ENCODE measurements around the gene POC1B. TPM values are rescaled to one million over a fixed set of nuclear protein-coding genes. Genes with fewer than 3 reads are reported as not detected.

POC1B gene
- polyA plus RNA-seq, 1 donor (not counting 4 experiments of a cell fraction or from before 2014, with no cell fraction given), result 16.4 TPM

- FAIRE-seq (no peak), DNase-seq (ENCODE audit: low read depth, low spot score) (no peak)
- no peaks in the 10 kb centered on the region for H4K20me1 ChIP-seq (ENCODE audit: control insufficient read depth, extremely low read depth, insufficient read depth, low read length)
- no peaks in the 10 kb centered on the region for H3K36me3 ChIP-seq (ENCODE audit: control insufficient read depth in 2 of 2, extremely low read depth in 1 of 2, insufficient read depth in 2 of 2, low read length in 2 of 2)
- H3K4me1 ChIP-seq (ENCODE audit: control insufficient read depth, extremely low read depth, insufficient read depth, low read length), result peaks cover 1% of the 10 kb centered on the region
- no peak overlapping the region for H3K27ac ChIP-seq (ENCODE audit: control insufficient read depth, insufficient read depth, low read length)
- no peak overlapping the region for H3K4me3 ChIP-seq (ENCODE audit: control insufficient read depth in 2 of 3, extremely low read depth in 1 of 3, insufficient read depth in 2 of 3, low read depth in 1 of 3, low read length in 3 of 3)
- H3K9ac ChIP-seq (ENCODE audit: control insufficient read depth, extremely low read depth, insufficient read depth, low read length), result no peak overlapping the region
- TF ChIP-seq EZH2 (IDR thresholded peaks at IDR 0.05; ENCODE audit: low read length), result no peak
- TF ChIP-seq, protein P1, sequence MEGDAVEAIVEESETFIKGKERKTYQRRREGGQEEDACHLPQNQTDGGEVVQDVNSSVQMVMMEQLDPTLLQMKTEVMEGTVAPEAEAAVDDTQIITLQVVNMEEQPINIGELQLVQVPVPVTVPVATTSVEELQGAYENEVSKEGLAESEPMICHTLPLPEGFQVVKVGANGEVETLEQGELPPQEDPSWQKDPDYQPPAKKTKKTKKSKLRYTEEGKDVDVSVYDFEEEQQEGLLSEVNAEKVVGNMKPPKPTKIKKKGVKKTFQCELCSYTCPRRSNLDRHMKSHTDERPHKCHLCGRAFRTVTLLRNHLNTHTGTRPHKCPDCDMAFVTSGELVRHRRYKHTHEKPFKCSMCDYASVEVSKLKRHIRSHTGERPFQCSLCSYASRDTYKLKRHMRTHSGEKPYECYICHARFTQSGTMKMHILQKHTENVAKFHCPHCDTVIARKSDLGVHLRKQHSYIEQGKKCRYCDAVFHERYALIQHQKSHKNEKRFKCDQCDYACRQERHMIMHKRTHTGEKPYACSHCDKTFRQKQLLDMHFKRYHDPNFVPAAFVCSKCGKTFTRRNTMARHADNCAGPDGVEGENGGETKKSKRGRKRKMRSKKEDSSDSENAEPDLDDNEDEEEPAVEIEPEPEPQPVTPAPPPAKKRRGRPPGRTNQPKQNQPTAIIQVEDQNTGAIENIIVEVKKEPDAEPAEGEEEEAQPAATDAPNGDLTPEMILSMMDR (optimal IDR thresholded peaks at IDR 0.05 in 1 of 3, IDR thresholded peaks at IDR 0.05 in 1 of 3, conservative IDR thresholded peaks at IDR 0.05 in 1 of 3; ENCODE audit: extremely low read depth in 1 of 3, insufficient read depth in 2 of 3, low read length in 3 of 3), result no peak
- no peaks in the 10 kb centered on the region for H3K79me2 ChIP-seq (ENCODE audit: control insufficient read depth, insufficient read depth, low read length)
- H2AFZ ChIP-seq (ENCODE audit: control insufficient read depth, low read length), result no peak overlapping the region
- dilution Hi-C loops (cut with MboI; ENCODE audit: extremely low pct_ligation_motif_present, low sequenced_read_pairs), result no loop called here
- H3K27me3 ChIP-seq (ENCODE audit: control insufficient read depth, extremely low read depth, insufficient read depth, low read length), result no peaks in the 10 kb centered on the region
- H3K9me1 ChIP-seq (ENCODE audit: control insufficient read depth, extremely low read depth, insufficient read depth, low read length), result no peaks in the 10 kb centered on the region
- H3K4me2 ChIP-seq (ENCODE audit: control insufficient read depth, extremely low read depth, insufficient read depth, low read depth, low read length), result no peak overlapping the region
- H3K9me3 ChIP-seq (ENCODE audit: control insufficient read depth, low read depth, low read length), result no peaks in the 10 kb centered on the region
Measured at GRCh38 chr12:89389755-89390661, 135.8 kb downstream of the POC1B start.

- H3K9me3 ChIP-seq (ENCODE audit: control insufficient read depth, low read depth, low read length), result no peaks in the 10 kb centered on the region
- FAIRE-seq, result no peak
- dilution Hi-C loops (cut with MboI; ENCODE audit: extremely low pct_ligation_motif_present, low sequenced_read_pairs), result no loop called here
- no peaks in the 10 kb centered on the region for H3K36me3 ChIP-seq (ENCODE audit: control insufficient read depth in 2 of 2, extremely low read depth in 1 of 2, insufficient read depth in 2 of 2, low read length in 2 of 2)
- no peaks in the 10 kb centered on the region for H3K79me2 ChIP-seq (ENCODE audit: control insufficient read depth, insufficient read depth, low read length)
- H2AFZ ChIP-seq (ENCODE audit: control insufficient read depth, low read length), result no peak overlapping the region
- no peak overlapping the region for H3K4me2 ChIP-seq (ENCODE audit: control insufficient read depth, extremely low read depth, insufficient read depth, low read depth, low read length)
- H3K9ac ChIP-seq (ENCODE audit: control insufficient read depth, extremely low read depth, insufficient read depth, low read length), result no peak overlapping the region
- H4K20me1 ChIP-seq (ENCODE audit: control insufficient read depth, extremely low read depth, insufficient read depth, low read length), result no peaks in the 10 kb centered on the region
- H3K27me3 ChIP-seq (ENCODE audit: control insufficient read depth, extremely low read depth, insufficient read depth, low read length), result no peaks in the 10 kb centered on the region
- DNase-seq (ENCODE audit: low read depth, low spot score), result no peak
- no peak overlapping the region for H3K27ac ChIP-seq (ENCODE audit: control insufficient read depth, insufficient read depth, low read length)
- H3K9me1 ChIP-seq (ENCODE audit: control insufficient read depth, extremely low read depth, insufficient read depth, low read length), result no peaks in the 10 kb centered on the region
- peaks cover 21% of the 10 kb centered on the region for H3K4me1 ChIP-seq (ENCODE audit: control insufficient read depth, extremely low read depth, insufficient read depth, low read length)
- no peak for TF ChIP-seq EZH2 (IDR thresholded peaks at IDR 0.05; ENCODE audit: low read length)
- TF ChIP-seq, protein P1 (optimal IDR thresholded peaks at IDR 0.05 in 1 of 3, IDR thresholded peaks at IDR 0.05 in 1 of 3, conservative IDR thresholded peaks at IDR 0.05 in 1 of 3; ENCODE audit: extremely low read depth in 1 of 3, insufficient read depth in 2 of 3, low read length in 3 of 3), result no peak
- no peak overlapping the region for H3K4me3 ChIP-seq (ENCODE audit: control insufficient read depth in 2 of 3, extremely low read depth in 1 of 3, insufficient read depth in 2 of 3, low read depth in 1 of 3, low read length in 3 of 3)
Measured at GRCh38 chr12:89386138-89386537, 139.7 kb downstream of the POC1B start.

Data from keratinocyte (primary cell).